Measurements from ENCODE around the gene KCNQ2.

The KCNQ2 gene

DNA sequence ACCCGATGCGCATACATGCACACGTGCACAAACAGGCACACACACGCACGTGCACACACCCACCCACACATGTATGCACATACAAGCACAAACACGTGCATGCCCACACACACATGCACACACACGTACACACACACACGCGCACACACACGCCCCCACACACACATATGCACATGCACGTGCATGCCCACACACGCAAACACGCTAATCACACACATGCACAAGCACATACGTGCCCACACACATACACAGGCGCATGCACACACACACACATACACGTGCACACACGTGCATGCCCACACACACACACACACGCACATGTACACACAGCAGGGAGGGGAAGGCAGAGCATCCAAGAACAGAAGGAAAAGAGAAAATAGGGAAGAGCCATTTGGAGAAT is 84.5 kb downstream of the KCNQ2 start:
- no peak for DNase-seq
- no peak overlapping the region for H4K5ac ChIP-seq (ENCODE audit: low read length)
- H3K79me1 ChIP-seq (ENCODE audit: low read length) = no peaks in the 10 kb centered on the region
- no peaks in the 10 kb centered on the region for H3K27me3 ChIP-seq (ENCODE audit: insufficient read depth, low read length, poor library complexity)
- no peak overlapping the region for H3K23ac ChIP-seq (ENCODE audit: low read length)
- H2AK5ac ChIP-seq (ENCODE audit: low read length) = no peak overlapping the region
- no peaks in the 10 kb centered on the region for H3K4me1 ChIP-seq (ENCODE audit: control insufficient read depth, low read depth, low read length)
- no peak overlapping the region for H2BK5ac ChIP-seq (ENCODE audit: low read length)
- H3K36me3 ChIP-seq (ENCODE audit: control insufficient read depth, insufficient read depth, low read length) = no peaks in the 10 kb centered on the region
- no peak overlapping the region for H3K56ac ChIP-seq (ENCODE audit: low read length)
- H3K18ac ChIP-seq (ENCODE audit: low read length) = no peak overlapping the region
- no peak overlapping the region for H3K4ac ChIP-seq (ENCODE audit: low read depth, low read length)
- no peak overlapping the region for H2BK120ac ChIP-seq (ENCODE audit: low read depth, low read length)
- no peak overlapping the region for H3K27ac ChIP-seq (ENCODE audit: low read depth, low read length)
- no CpG with 5 or more reads among the region's 18 CpGs for WGBS (ENCODE audit: extremely low coverage, insufficient coverage, low lambda C conversion rate)
- H4K8ac ChIP-seq (ENCODE audit: low read depth, low read length) = no peak overlapping the region
- no peak overlapping the region for H3K4me3 ChIP-seq (ENCODE audit: low read length)
- H3K4me2 ChIP-seq (ENCODE audit: low read length) = no peak overlapping the region
- H3K79me2 ChIP-seq (ENCODE audit: control insufficient read depth, insufficient read depth, low read length) = no peaks in the 10 kb centered on the region
- H2BK15ac ChIP-seq (replicated peaks; ENCODE audit: low read depth) = no peak overlapping the region
- no peak overlapping the region for H3K9ac ChIP-seq (ENCODE audit: low read length)

DNA sequence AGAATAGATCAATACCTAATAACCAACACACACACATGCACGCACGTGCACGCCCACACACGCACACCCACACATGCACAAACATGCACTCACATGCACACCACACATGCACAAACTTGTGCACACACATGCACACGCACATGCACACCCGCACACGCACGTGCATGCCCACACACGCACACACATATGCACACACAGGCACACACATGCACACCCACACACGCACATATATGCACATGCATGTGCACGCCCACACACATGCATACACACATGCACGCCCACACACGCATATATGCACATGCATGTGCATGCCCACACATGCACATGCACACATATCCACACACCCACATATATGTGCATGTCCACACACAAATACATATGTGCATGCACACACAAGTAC is 85.1 kb downstream of the KCNQ2 start:
- no peak overlapping the region for H3K9ac ChIP-seq (ENCODE audit: low read length)
- no peak overlapping the region for H3K56ac ChIP-seq (ENCODE audit: low read length)
- H2AK5ac ChIP-seq (ENCODE audit: low read length) = no peak overlapping the region
- H3K27ac ChIP-seq (ENCODE audit: low read depth, low read length) = no peak overlapping the region
- no peak overlapping the region for H3K23ac ChIP-seq (ENCODE audit: low read length)
- H3K4me2 ChIP-seq (ENCODE audit: low read length) = no peak overlapping the region
- H3K18ac ChIP-seq (ENCODE audit: low read length) = no peak overlapping the region
- H4K5ac ChIP-seq (ENCODE audit: low read length) = no peak overlapping the region
- no CpG with 5 or more reads among the region's 13 CpGs for WGBS (ENCODE audit: extremely low coverage, insufficient coverage, low lambda C conversion rate)
- no peak overlapping the region for H2BK5ac ChIP-seq (ENCODE audit: low read length)
- H3K79me1 ChIP-seq (ENCODE audit: low read length) = no peaks in the 10 kb centered on the region
- no peak overlapping the region for H2BK15ac ChIP-seq (replicated peaks; ENCODE audit: low read depth)
- H3K4me1 ChIP-seq (ENCODE audit: control insufficient read depth, low read depth, low read length) = no peaks in the 10 kb centered on the region
- H3K79me2 ChIP-seq (ENCODE audit: control insufficient read depth, insufficient read depth, low read length) = no peaks in the 10 kb centered on the region
- no peak for DNase-seq
- no peak overlapping the region for H4K8ac ChIP-seq (ENCODE audit: low read depth, low read length)
- H3K27me3 ChIP-seq (ENCODE audit: insufficient read depth, low read length, poor library complexity) = no peaks in the 10 kb centered on the region
- H2BK120ac ChIP-seq (ENCODE audit: low read depth, low read length) = no peak overlapping the region
- no peaks in the 10 kb centered on the region for H3K36me3 ChIP-seq (ENCODE audit: control insufficient read depth, insufficient read depth, low read length)
- H3K4ac ChIP-seq (ENCODE audit: low read depth, low read length) = no peak overlapping the region
- H3K4me3 ChIP-seq (ENCODE audit: low read length) = no peak overlapping the region

DNA sequence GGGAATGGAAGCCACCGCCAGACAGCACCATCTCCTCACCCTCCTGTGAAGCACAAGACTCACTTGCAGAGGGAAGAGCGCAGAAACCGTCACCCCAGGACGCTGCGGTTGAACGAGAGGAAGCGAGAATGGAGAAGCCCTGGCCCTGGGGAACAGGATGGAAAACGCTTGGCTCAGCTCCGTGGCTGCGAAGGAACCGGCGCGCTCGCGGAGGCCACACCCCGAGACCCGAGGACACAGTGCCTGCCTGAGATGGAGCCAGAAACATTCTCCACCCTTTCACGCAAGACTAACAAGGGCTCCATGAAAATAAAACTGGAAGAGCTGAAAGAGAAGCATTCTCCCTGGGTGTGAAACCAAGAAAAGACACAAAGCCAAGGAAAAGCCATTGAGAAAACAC is 86.0 kb downstream of the KCNQ2 start:
- Histone ChIP-seq H3K36me3 (ENCODE audit: control insufficient read depth, insufficient read depth, low read length) (no peaks in the 10 kb centered on the region), H3K23ac (ENCODE audit: low read length) (no peak overlapping the region), H3K4me3 (ENCODE audit: low read length) (no peak overlapping the region), H3K9ac (ENCODE audit: low read length) (no peak overlapping the region), H4K5ac (ENCODE audit: low read length) (no peak overlapping the region), H2AK5ac (ENCODE audit: low read length) (no peak overlapping the region), H3K18ac (ENCODE audit: low read length) (no peak overlapping the region), H3K4me2 (ENCODE audit: low read length) (no peak overlapping the region), H3K79me1 (ENCODE audit: low read length) (no peaks in the 10 kb centered on the region), H3K79me2 (ENCODE audit: control insufficient read depth, insufficient read depth, low read length) (no peaks in the 10 kb centered on the region), H2BK120ac (ENCODE audit: low read depth, low read length) (no peak overlapping the region), H3K56ac (ENCODE audit: low read length) (no peak overlapping the region), H2BK15ac (replicated peaks; ENCODE audit: low read depth) (no peak overlapping the region), H4K8ac (ENCODE audit: low read depth, low read length) (no peak overlapping the region), H3K4ac (ENCODE audit: low read depth, low read length) (no peak overlapping the region), H3K27ac (ENCODE audit: low read depth, low read length) (no peak overlapping the region), H2BK5ac (ENCODE audit: low read length) (no peak overlapping the region), H3K4me1 (ENCODE audit: control insufficient read depth, low read depth, low read length) (no peaks in the 10 kb centered on the region), H3K27me3 (ENCODE audit: insufficient read depth, low read length, poor library complexity) (no peaks in the 10 kb centered on the region)
- DNase-seq = no peak
- no CpG with 5 or more reads among the region's 18 CpGs for WGBS (ENCODE audit: extremely low coverage, insufficient coverage, low lambda C conversion rate)

DNA sequence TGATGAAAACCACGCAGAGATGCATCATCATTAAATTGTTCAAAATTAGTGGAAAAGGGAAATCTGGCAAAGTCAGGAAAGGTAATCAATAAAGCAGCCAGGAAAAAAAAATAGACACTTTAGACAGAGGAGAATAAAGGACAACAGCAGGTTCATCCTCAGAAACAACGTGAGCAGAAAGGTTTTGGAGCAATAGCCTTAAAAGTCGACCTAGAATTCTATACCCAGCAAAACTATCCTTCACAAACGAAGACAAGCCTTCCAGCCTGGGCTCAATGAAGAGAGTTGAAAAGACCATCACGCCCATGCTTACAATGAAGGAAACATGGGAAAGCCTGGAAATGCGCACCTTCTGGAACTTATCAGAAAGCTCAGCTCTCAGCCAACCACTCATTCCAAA is 86.6 kb downstream of the KCNQ2 start:
- Histone ChIP-seq H3K79me1 (ENCODE audit: low read length) (no peaks in the 10 kb centered on the region), H3K4me1 (ENCODE audit: control insufficient read depth, low read depth, low read length) (no peaks in the 10 kb centered on the region), H2AK5ac (ENCODE audit: low read length) (no peak overlapping the region), H3K4me3 (ENCODE audit: low read length) (no peak overlapping the region), H3K18ac (ENCODE audit: low read length) (no peak overlapping the region), H3K4ac (ENCODE audit: low read depth, low read length) (no peak overlapping the region), H2BK120ac (ENCODE audit: low read depth, low read length) (no peak overlapping the region), H2BK15ac (replicated peaks; ENCODE audit: low read depth) (no peak overlapping the region), H3K23ac (ENCODE audit: low read length) (no peak overlapping the region), H4K8ac (ENCODE audit: low read depth, low read length) (no peak overlapping the region), H3K36me3 (ENCODE audit: control insufficient read depth, insufficient read depth, low read length) (no peaks in the 10 kb centered on the region), H3K9ac (ENCODE audit: low read length) (no peak overlapping the region), H3K27me3 (ENCODE audit: insufficient read depth, low read length, poor library complexity) (no peaks in the 10 kb centered on the region), H3K4me2 (ENCODE audit: low read length) (no peak overlapping the region), H3K79me2 (ENCODE audit: control insufficient read depth, insufficient read depth, low read length) (no peaks in the 10 kb centered on the region), H3K27ac (ENCODE audit: low read depth, low read length) (no peak overlapping the region), H3K56ac (ENCODE audit: low read length) (no peak overlapping the region), H4K5ac (ENCODE audit: low read length) (no peak overlapping the region), H2BK5ac (ENCODE audit: low read length) (no peak overlapping the region)
- WGBS (ENCODE audit: extremely low coverage, insufficient coverage, low lambda C conversion rate) = no CpG with 5 or more reads among the region's 6 CpGs
- DNase-seq = no peak

DNA sequence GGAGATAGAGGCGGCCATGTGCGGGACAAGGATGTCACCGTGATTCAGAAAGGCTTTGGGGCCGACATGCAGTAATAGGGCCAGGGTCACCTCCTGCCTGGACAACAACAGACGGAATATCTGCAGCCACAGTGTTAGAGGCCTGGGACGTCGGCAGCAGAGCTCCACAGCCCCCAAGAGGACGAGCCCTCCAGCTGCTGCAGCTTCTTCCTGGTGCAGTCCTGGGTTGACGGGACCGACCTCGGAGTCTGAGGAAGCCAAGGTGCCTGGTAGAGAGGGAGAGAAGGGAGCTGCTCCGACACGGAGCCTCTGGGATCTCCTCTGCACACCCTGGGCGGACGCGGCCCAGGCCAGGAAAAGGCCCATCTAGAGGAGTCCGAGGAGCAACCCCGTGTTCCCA is 88.1 kb downstream of the KCNQ2 start:
- DNase-seq = no peak
- WGBS (ENCODE audit: extremely low coverage, insufficient coverage, low lambda C conversion rate) = no CpG with 5 or more reads among the region's 18 CpGs
- Histone ChIP-seq H3K79me2 (ENCODE audit: control insufficient read depth, insufficient read depth, low read length) (no peaks in the 10 kb centered on the region), H3K27ac (ENCODE audit: low read depth, low read length) (no peak overlapping the region), H2AK5ac (ENCODE audit: low read length) (no peak overlapping the region), H2BK120ac (ENCODE audit: low read depth, low read length) (no peak overlapping the region), H2BK5ac (ENCODE audit: low read length) (no peak overlapping the region), H3K4me3 (ENCODE audit: low read length) (no peak overlapping the region), H3K23ac (ENCODE audit: low read length) (no peak overlapping the region), H3K9ac (ENCODE audit: low read length) (no peak overlapping the region), H3K27me3 (ENCODE audit: insufficient read depth, low read length, poor library complexity) (no peaks in the 10 kb centered on the region), H3K56ac (ENCODE audit: low read length) (no peak overlapping the region), H4K8ac (ENCODE audit: low read depth, low read length) (no peak overlapping the region), H3K18ac (ENCODE audit: low read length) (no peak overlapping the region), H3K4ac (ENCODE audit: low read depth, low read length) (no peak overlapping the region), H3K36me3 (ENCODE audit: control insufficient read depth, insufficient read depth, low read length) (no peaks in the 10 kb centered on the region), H2BK15ac (replicated peaks; ENCODE audit: low read depth) (no peak overlapping the region), H4K5ac (ENCODE audit: low read length) (no peak overlapping the region), H3K4me1 (ENCODE audit: control insufficient read depth, low read depth, low read length) (no peaks in the 10 kb centered on the region), H3K79me1 (ENCODE audit: low read length) (no peaks in the 10 kb centered on the region), H3K4me2 (ENCODE audit: low read length) (no peak overlapping the region)

DNA sequence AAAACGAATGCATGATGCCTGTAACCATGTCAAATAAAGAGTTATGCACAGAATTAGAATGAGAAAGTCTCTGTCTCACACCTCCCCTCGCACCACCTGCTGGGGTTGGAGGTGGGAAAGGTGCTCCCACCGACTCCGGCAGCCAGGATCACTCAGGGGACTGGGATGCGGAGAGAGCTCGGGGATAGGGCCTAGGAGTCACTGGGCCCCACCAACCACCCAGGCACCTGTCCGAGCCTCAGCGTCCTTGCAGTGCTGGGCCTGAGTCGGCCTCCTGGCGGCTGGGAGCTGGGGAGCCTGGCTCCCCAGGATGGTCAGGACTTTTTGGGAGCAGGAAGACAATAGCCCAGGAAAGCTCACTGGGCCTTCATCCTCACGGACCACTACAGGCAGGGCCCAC is 88.9 kb downstream of the KCNQ2 start:
- no peaks in the 10 kb centered on the region for H3K36me3 ChIP-seq (ENCODE audit: control insufficient read depth, insufficient read depth, low read length)
- no peak overlapping the region for H2BK5ac ChIP-seq (ENCODE audit: low read length)
- H3K4me2 ChIP-seq (ENCODE audit: low read length) = no peak overlapping the region
- H4K5ac ChIP-seq (ENCODE audit: low read length) = no peak overlapping the region
- H3K56ac ChIP-seq (ENCODE audit: low read length) = no peak overlapping the region
- WGBS (ENCODE audit: extremely low coverage, insufficient coverage, low lambda C conversion rate) = no CpG with 5 or more reads among the region's 11 CpGs
- H3K27me3 ChIP-seq (ENCODE audit: insufficient read depth, low read length, poor library complexity) = no peaks in the 10 kb centered on the region
- H3K79me2 ChIP-seq (ENCODE audit: control insufficient read depth, insufficient read depth, low read length) = no peaks in the 10 kb centered on the region
- no peak overlapping the region for H3K4ac ChIP-seq (ENCODE audit: low read depth, low read length)
- DNase-seq = no peak
- H2AK5ac ChIP-seq (ENCODE audit: low read length) = no peak overlapping the region
- no peak overlapping the region for H3K18ac ChIP-seq (ENCODE audit: low read length)
- H3K23ac ChIP-seq (ENCODE audit: low read length) = no peak overlapping the region
- no peak overlapping the region for H3K4me3 ChIP-seq (ENCODE audit: low read length)
- no peak overlapping the region for H2BK120ac ChIP-seq (ENCODE audit: low read depth, low read length)
- no peaks in the 10 kb centered on the region for H3K79me1 ChIP-seq (ENCODE audit: low read length)
- H4K8ac ChIP-seq (ENCODE audit: low read depth, low read length) = no peak overlapping the region
- no peak overlapping the region for H2BK15ac ChIP-seq (replicated peaks; ENCODE audit: low read depth)
- H3K4me1 ChIP-seq (ENCODE audit: control insufficient read depth, low read depth, low read length) = no peaks in the 10 kb centered on the region
- no peak overlapping the region for H3K9ac ChIP-seq (ENCODE audit: low read length)
- H3K27ac ChIP-seq (ENCODE audit: low read depth, low read length) = no peak overlapping the region

All from mesendoderm (in vitro differentiated cells).